NCI-H748 (cell line): ENCODE data around the gene EMCN.

Experiments used
- DNase-seq: peaks from one replicate; lab custom pipeline; 2025; ENCODE audit not compliant: unreplicated experiment; lab: John Stamatoyannopoulos, UW

The EMCN gene

DNA sequence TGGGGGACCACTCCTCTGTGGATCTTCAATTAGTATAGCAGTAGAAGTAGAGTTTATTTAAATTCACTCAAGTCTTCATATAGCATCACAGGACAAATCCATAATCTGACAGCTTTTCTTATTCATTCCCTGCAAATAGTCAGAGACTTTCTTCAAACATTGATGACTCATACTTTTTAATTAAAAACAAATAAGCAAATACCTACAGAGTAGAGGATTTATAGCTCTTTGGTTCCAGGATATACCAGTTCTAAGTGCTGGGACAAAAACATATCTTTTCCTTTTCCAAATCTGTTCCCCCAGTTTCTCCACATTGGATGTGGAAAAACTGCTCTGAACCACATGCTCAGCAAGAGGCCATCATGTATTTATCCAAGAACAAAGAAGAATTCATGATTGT, 24.1 kb downstream of the EMCN start:
- no peak for DNase-seq

- DNase-seq, result no peak
Measured at GRCh38 chr4:100492129-100492528, 25.7 kb downstream of the EMCN start.

GRCh38 chr4:100489305-100489704, 28.5 kb downstream of the EMCN start:
- DNase-seq, result no peak

GRCh38 chr4:100486496-100486895, 31.3 kb downstream of the EMCN start:
- peak; percentile 16 for DNase-seq

GRCh38 chr4:100483796-100484195, 34.0 kb downstream of the EMCN start:
- DNase-seq, result no peak

DNA sequence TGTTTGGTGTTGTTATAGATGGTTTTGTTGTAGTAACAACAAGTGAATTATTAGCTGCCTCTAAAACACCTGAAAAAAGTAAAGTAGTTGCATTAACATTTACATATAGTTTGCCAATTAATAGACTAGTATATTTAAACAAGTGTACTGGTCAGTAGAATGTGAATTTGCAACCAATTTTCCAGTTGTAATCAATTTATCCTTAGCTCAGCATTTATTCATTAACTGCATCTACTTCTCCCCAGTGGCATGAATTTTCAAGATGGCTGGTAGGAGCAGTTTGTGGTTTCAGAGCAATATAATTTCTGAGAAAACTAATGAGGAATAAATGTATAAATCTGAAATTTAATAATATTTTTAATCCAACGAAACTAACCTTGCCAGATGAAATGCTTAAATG, 37.9 kb downstream of the EMCN start:
- no peak for DNase-seq

DNA sequence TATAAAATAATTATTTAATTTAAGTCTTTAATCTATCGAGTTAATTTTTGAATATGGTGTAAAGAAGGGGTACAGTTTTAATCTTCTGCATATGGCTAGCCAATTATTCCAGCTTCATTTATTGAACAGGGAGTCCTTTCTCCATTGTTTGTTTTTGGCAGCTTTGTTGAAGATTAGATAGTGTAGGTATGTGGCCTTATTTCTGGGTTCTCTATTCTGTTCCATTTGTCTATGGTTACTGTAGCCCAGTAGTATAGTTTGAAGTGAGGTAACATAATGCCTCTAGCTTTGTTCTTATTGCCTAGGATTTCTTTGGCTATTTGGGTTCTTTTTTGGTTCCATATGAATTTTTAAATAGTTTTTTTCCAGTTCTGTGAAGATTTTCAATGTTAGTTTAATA, 48.3 kb downstream of the EMCN start:
- DNase-seq, result no peak

DNA sequence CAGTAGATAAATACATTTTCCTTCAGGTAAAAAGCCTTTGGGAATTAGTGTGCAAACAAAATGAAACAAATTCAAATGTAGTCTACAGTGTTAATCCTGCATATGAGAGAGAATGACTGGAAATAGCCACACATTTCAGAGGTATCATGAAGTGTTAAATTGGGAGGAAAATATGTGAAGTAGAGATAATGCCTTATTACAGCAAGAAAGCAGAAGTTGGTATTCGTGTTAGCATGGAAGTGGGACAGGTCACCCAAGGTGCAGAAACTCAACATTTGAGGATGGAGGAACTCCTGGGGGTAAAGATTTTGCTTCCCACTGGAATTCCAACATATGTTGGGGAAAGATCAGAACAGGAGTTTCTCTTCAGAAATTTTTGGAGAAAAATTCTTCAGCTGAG, 51.3 kb downstream of the EMCN start:
- no peak for DNase-seq

GRCh38 chr4:100461807-100462605, 55.8 kb downstream of the EMCN start:
- DNase-seq, result no peak

GRCh38 chr4:100450449-100450848, 67.4 kb downstream of the EMCN start:
- no peak for DNase-seq

DNA sequence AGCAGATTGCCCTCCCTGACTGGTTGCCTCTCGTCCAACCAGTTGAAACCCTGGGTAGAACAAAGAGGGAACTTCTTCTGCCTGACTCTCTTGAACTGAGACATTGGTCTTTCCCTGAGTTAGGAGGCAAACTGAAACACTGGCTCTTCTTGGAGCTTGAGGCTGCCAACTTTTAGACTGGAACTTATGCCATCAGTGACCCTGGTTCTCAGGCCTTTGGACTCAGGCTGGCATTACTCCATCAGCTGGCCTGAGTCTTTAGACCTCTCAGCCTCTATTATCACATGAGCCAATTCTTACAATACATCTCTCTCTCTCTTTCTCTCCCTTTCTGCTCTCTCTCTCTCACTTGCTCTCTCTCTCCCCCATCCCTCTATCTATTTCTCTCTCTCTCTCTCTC, 86.4 kb downstream of the EMCN start:
- DNase-seq, result no peak

DNA sequence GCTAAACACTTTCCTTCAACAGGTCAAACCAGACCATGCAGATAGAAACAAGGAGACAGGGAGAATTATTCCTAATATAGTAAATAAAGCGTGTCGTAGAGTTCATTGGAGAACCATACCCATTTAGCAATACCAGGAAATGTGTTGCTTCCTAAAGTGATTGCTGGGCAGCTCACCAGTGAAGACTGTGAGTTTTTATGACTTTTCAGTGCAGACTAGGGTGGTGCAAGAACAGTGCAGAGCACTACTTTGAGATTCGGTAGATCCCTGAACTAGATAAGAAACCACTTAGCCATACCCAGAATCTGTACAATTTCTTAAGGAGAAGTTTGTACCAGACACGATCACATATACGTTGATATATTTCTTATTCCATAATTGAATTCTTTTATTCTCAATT, 87.4 kb downstream of the EMCN start:
- no peak for DNase-seq

- DNase-seq, result no peak
Measured at GRCh38 chr4:100429616-100430015, 88.2 kb downstream of the EMCN start.

DNA sequence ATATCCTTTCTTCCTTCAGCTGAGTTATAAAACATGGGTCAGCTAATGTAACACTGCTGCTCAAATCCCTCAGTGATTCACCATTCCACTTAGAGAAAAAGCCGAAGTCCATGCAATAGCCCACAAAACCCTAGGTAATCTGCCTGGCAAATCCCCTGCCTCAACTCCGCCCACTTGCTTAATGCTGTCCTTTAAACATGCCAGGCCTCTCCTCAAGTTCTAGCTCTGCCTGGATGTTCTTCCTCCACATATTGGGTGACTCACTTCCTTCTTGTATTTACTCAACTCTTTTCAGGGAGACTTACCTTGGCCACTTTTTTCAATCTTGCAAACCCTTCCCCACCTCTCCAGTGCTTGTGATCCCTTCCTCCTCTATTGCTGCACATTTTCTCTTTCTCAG, 89.8 kb downstream of the EMCN start:
- DNase-seq, result no peak

DNA sequence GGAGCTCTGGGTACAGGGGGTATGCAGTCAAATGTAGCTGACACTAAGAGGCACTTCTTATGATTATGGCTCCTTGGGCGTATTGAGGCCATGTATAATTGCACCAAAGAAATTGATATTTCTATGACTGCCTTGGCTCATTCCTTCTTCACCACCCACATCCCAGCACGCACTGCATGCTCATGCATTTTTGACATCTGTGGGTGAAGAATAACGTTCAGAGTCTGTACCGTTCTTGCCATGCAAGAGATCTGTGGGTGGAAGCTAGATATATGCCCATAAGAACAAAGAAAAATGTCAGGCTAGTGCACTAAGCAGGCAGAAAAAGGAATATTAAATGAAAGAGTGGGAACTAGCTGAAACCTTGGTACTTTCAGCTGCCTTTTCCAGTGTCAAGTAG, 93.4 kb downstream of the EMCN start:
- DNase-seq, result no peak

DNA sequence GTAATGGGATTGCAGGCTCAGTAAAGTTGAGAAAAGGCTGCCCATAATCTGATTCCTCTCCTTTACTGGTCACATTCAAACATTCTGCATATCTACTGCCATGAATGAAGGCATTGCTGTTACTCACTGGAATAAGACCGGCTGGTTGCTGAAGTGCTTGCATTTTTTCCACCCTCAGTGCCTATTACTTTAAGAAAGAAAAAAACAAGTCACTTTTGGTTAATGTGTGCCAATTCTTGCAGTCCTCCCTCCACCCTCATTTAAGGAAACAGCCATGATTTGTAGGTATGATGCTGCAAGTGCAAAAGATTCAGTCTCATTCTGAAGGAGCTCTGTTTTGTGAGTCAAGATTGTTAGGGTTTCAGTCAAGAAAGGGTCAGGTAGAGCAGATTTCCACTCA, 94.9 kb downstream of the EMCN start:
- DNase-seq, result no peak

- DNase-seq, result peak; percentile 38
Measured at GRCh38 chr4:100421361-100421978, 96.4 kb downstream of the EMCN start.

- DNase-seq, result no peak
Measured at GRCh38 chr4:100420571-100420970, 97.3 kb downstream of the EMCN start.

- peak; percentile 1 for DNase-seq
Measured at GRCh38 chr4:100417565-100417964, 100.3 kb downstream of the EMCN start.

- no peak for DNase-seq
Measured at GRCh38 chr4:100414016-100414790, 103.6 kb downstream of the EMCN start.

DNA sequence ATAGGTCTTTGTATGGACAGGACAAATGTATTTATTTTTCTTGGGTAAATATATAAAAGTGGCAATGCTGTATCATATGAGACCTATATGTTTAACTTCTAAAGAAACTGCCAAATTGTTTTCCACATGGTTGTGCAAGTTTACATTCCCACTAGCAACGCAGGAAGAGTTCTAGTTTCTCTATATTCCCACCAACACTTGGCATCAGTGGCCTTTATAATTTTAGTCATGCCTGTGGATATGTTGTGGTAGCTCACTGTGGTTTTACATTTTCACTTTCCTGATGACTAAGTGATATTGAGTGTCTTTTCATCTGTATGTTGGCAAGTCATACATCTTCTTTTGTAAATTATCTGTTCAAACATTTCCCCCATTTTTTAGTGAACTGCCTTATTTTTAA, 126.0 kb downstream of the EMCN start:
- DNase-seq, result no peak

- no peak for DNase-seq
Measured at GRCh38 chr4:100391086-100391485, 126.7 kb downstream of the EMCN start.
